ENCODE measurements around the gene P2RY12.

The P2RY12 gene

DNA sequence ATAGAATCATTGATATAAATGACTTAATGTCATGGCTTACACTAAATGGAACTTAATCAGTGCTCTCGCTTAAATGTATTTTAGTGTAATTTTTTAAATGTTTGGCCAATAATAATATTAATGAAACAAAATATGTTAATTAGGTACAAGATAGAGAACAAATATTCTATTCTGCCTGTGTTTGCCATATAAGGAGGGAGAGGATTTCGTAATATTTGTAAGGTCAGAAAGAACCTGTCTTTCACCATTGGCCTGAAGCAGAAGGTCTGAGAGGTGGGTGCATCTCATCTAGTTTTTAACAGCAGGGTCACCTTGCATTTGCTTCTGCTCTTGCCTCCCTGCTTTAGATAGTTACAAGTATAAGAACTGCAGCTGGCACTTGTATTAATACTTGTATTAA lies 70.4 kb downstream of the P2RY12 start:
- Histone ChIP-seq H3K79me2 (ENCODE audit: control insufficient read depth, low read length) (no peaks in the 10 kb centered on the region), H4K20me1 (ENCODE audit: control insufficient read depth, insufficient read depth, low read depth, low read length) (no peaks in the 10 kb centered on the region), H3K27ac (ENCODE audit: low read depth, low read length) (no peak overlapping the region), H3K4me1 (ENCODE audit: control insufficient read depth, low read length) (no peaks in the 10 kb centered on the region), H3K9me2 (replicated peaks; ENCODE audit: control insufficient read depth, low read length) (no peaks in the 10 kb centered on the region), H3K27me3 (ENCODE audit: control insufficient read depth, low read length) (no peaks in the 10 kb centered on the region), H3K36me3 (ENCODE audit: control insufficient read depth, low read length) (no peaks in the 10 kb centered on the region), H3K9me3 (ENCODE audit: control insufficient read depth, insufficient read depth, low read length) (no peaks in the 10 kb centered on the region), H3K4me3 (ENCODE audit: low read length) (no peak overlapping the region), H3K4me2 (ENCODE audit: low read length) (no peak overlapping the region), H3F3A (ENCODE audit: control insufficient read depth, insufficient read depth) (no peaks in the 10 kb centered on the region)
- TF ChIP-seq, protein P1, sequence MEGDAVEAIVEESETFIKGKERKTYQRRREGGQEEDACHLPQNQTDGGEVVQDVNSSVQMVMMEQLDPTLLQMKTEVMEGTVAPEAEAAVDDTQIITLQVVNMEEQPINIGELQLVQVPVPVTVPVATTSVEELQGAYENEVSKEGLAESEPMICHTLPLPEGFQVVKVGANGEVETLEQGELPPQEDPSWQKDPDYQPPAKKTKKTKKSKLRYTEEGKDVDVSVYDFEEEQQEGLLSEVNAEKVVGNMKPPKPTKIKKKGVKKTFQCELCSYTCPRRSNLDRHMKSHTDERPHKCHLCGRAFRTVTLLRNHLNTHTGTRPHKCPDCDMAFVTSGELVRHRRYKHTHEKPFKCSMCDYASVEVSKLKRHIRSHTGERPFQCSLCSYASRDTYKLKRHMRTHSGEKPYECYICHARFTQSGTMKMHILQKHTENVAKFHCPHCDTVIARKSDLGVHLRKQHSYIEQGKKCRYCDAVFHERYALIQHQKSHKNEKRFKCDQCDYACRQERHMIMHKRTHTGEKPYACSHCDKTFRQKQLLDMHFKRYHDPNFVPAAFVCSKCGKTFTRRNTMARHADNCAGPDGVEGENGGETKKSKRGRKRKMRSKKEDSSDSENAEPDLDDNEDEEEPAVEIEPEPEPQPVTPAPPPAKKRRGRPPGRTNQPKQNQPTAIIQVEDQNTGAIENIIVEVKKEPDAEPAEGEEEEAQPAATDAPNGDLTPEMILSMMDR (IDR thresholded peaks at IDR 0.05; ENCODE audit: low read depth, low read length, poor library complexity, severe bottlenecking): no peak
- TF ChIP-seq EZH2phosphoT487 (IDR thresholded peaks at IDR 0.05; ENCODE audit: borderline replicate concordance, low read length): no peak

DNA sequence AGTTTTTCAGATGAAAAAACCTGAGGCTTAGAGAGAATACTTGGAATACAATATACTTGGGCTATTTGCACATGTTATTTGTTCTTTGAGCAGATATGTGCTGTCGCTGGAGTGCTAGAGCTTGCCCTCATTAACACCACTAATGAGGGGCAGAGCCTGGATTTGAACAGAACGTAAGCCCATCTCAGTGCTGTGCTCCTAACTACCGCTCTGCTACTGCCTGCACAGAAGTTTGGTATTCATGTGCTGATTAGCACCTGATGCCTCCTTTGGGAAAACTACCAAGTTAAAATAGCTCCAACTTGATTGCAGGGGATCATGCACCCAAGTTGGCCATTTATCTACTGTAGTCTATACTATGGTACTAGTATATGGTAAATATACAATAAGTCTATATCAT lies 71.6 kb downstream of the P2RY12 start:
- Histone ChIP-seq H3K79me2 (ENCODE audit: control insufficient read depth, low read length) (no peaks in the 10 kb centered on the region), H3K27ac (ENCODE audit: low read depth, low read length) (no peak overlapping the region), H3F3A (ENCODE audit: control insufficient read depth, insufficient read depth) (no peaks in the 10 kb centered on the region), H3K27me3 (ENCODE audit: control insufficient read depth, low read length) (no peaks in the 10 kb centered on the region), H3K9me2 (replicated peaks; ENCODE audit: control insufficient read depth, low read length) (no peaks in the 10 kb centered on the region), H3K9me3 (ENCODE audit: control insufficient read depth, insufficient read depth, low read length) (no peaks in the 10 kb centered on the region), H4K20me1 (ENCODE audit: control insufficient read depth, insufficient read depth, low read depth, low read length) (no peaks in the 10 kb centered on the region), H3K4me2 (ENCODE audit: low read length) (no peak overlapping the region), H3K36me3 (ENCODE audit: control insufficient read depth, low read length) (no peaks in the 10 kb centered on the region), H3K4me1 (ENCODE audit: control insufficient read depth, low read length) (no peaks in the 10 kb centered on the region), H3K4me3 (ENCODE audit: low read length) (no peak overlapping the region)
- TF ChIP-seq, protein P1 (IDR thresholded peaks at IDR 0.05; ENCODE audit: low read depth, low read length, poor library complexity, severe bottlenecking): no peak
- TF ChIP-seq EZH2phosphoT487 (IDR thresholded peaks at IDR 0.05; ENCODE audit: borderline replicate concordance, low read length): no peak

GRCh38 chr3:151309566-151309965 lies 75.0 kb downstream of the P2RY12 start:
- Histone ChIP-seq H3K27me3 (ENCODE audit: control insufficient read depth, low read length) (no peaks in the 10 kb centered on the region), H3K9me2 (replicated peaks; ENCODE audit: control insufficient read depth, low read length) (no peaks in the 10 kb centered on the region), H3K79me2 (ENCODE audit: control insufficient read depth, low read length) (no peaks in the 10 kb centered on the region), H3K36me3 (ENCODE audit: control insufficient read depth, low read length) (no peaks in the 10 kb centered on the region), H3K4me1 (ENCODE audit: control insufficient read depth, low read length) (no peaks in the 10 kb centered on the region), H3K4me3 (ENCODE audit: low read length) (no peak overlapping the region), H3F3A (ENCODE audit: control insufficient read depth, insufficient read depth) (no peaks in the 10 kb centered on the region), H3K9me3 (ENCODE audit: control insufficient read depth, insufficient read depth, low read length) (no peaks in the 10 kb centered on the region), H4K20me1 (ENCODE audit: control insufficient read depth, insufficient read depth, low read depth, low read length) (no peaks in the 10 kb centered on the region), H3K27ac (ENCODE audit: low read depth, low read length) (no peak overlapping the region), H3K4me2 (ENCODE audit: low read length) (no peak overlapping the region)
- TF ChIP-seq EZH2phosphoT487 (IDR thresholded peaks at IDR 0.05; ENCODE audit: borderline replicate concordance, low read length): no peak
- TF ChIP-seq, protein P1 (IDR thresholded peaks at IDR 0.05; ENCODE audit: low read depth, low read length, poor library complexity, severe bottlenecking): no peak

Measured in DOHH2 (cell line).